Nephron (organoid): ENCODE measurements around the gene MLEC.

Experiments
- H3K27ac Mint-ChIP-seq, 3 experiments: 2 replicates each; pipeline ENCODE4 v1.8.0; 2020; ENCODE audit warnings: mixed read lengths in 3 of 3, mild to moderate bottlenecking in 2 of 3, moderate library complexity in 1 of 3
- H3K27me3 Mint-ChIP-seq: 2 replicates; pipeline ENCODE4 v1.8.0; 2021; ENCODE audit warnings: low read depth, mild to moderate bottlenecking, moderate library complexity, mixed read lengths
- H3K36me3 Mint-ChIP-seq: 2 replicates; pipeline ENCODE4 v1.8.0; 2020; ENCODE audit warnings: low read depth, mixed read lengths
- H3K4me1 Mint-ChIP-seq: 2 replicates; pipeline ENCODE4 v1.8.0; 2020; ENCODE audit warnings: mixed read lengths
- H3K4me3 Mint-ChIP-seq, 3 experiments: 2 replicates each; pipeline ENCODE4 v1.8.0; 2020; ENCODE audit warnings: mild to moderate bottlenecking in 3 of 3, mixed read lengths in 3 of 3, moderate library complexity in 2 of 3
- H3K9me3 Mint-ChIP-seq: 2 replicates; pipeline ENCODE4 v1.8.0; 2020; ENCODE audit warnings: mixed read lengths
- CTCF ChIP-seq, 3 experiments: fragments of 200-600 bp; sonication (generic); IDR thresholded peaks; one replicate each; pipeline ENCODE4 v1.5.0; 2021; ENCODE audit warnings: antibody characterized with exemption in 3 of 3; ENCODE audit not compliant: unreplicated experiment in 3 of 3

MLEC gene

DNA sequence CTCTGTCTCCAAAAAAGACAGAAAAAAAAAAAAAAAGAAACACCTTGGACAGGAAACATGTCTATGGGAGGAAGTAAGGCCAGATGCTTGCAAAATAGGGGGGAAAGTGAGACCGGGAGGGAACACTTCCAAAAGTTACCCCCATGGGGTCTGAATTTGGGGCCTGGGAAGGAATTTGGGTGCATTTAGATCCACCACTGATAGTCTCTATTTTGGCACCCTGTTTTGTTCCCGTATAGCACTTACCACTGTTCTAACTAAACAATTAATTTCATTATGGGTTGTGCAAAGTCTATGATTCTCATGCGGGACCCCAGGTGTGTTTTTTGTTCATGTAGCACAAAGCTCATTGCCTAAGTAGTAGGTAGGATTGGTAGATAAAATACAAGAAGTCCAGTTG, 1.4 kb upstream of the MLEC start:
- peak overlapping the region in 2 of 3 experiments; percentile 70 to 98 for H3K27ac Mint-ChIP-seq
- no peaks in the 10 kb centered on the region for H3K36me3 Mint-ChIP-seq
- TF ChIP-seq CTCF (IDR thresholded peaks at IDR 0.05; ENCODE audit: unreplicated experiment in 3 of 3), result no peak
- H3K27me3 Mint-ChIP-seq, result no peaks in the 10 kb centered on the region
- peak overlapping the region; percentile 92 to 96 (median 95) for H3K4me3 Mint-ChIP-seq
- peaks cover 29% of the 10 kb centered on the region for H3K4me1 Mint-ChIP-seq
- H3K9me3 Mint-ChIP-seq, result no peaks in the 10 kb centered on the region

DNA sequence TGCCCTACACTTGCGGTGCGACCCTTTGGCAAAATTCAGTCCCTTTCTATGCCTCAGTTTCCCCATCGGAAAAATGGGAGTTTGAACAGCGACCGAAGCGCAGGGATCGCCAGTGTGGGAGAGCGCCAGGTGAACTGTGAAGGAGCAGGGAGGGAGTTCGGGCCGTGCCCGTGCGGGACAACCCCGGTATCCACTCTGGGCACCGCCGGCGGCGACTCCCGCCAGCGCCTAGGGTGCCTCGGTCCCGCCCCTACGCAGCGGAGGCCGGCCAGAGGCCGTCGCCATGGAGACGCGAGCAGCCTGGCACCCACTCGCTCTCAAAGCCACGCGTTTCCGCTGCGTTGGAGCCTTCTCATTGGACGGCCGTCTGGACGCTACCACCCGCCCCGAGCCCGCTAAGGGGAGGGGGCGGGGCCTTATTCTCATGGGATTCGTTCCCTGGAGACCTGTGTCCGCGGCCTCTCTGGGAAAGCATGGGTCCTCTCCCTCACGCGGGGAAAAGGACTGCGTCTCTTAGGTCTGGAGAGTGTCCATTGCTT, 729 bp upstream of the MLEC start:
- Mint-ChIP-seq H3K4me1 (peaks cover 34% of the 10 kb centered on the region), H3K4me3 (peak overlapping the region; percentile 92 to 96 (median 95)), H3K27me3 (no peaks in the 10 kb centered on the region), H3K27ac (peak overlapping the region; percentile 93 to 98 (median 98)), H3K36me3 (no peaks in the 10 kb centered on the region), H3K9me3 (no peaks in the 10 kb centered on the region)
- no peak for TF ChIP-seq CTCF (IDR thresholded peaks at IDR 0.05; ENCODE audit: unreplicated experiment in 3 of 3)

DNA sequence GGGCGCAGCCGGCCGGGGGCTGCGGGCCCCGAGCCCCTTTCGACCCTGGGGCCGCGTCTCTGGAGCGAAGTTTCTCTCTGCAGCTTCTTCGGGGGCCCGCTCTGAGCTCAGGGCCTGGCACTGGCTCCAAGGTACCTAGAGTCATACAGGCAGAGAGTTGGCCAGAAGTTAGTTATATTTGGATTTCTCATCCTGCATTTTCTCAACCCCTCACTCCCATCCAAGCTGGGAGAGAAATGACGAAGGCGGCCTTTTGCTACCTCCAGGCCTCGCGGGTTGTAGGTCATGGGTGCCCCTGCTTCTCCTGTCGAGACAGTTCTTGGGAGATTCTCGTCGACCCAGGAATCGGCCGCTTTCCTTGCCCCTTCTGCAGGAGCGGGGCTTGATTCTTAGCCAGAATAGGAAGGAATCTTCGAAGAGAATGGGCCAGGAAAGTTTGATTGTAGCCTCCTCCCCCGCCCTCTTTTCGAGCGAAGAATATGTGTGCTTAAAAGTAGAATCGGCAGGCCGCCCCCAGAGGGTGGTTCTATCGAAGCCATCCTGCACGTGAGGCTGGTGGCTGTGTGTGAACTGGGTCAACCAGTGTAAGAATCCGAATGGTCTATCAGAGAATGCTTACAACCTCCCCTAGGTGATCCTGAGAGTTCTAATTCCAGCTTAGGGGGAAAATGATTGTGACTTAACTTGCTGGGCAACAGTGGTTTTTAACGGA, 785 bp downstream of the MLEC start:
- no peak for TF ChIP-seq CTCF (IDR thresholded peaks at IDR 0.05; ENCODE audit: unreplicated experiment in 3 of 3)
- Mint-ChIP-seq H3K9me3 (no peaks in the 10 kb centered on the region), H3K4me1 (peaks cover 47% of the 10 kb centered on the region), H3K27ac (peak overlapping the region; percentile 69 to 88 (median 80)), H3K4me3 (peak overlapping the region; percentile 88 to 97 (median 92)), H3K36me3 (peaks cover 5% of the 10 kb centered on the region), H3K27me3 (no peaks in the 10 kb centered on the region)

- H3K4me3 Mint-ChIP-seq, result peak overlapping the region; percentile 88 to 97 (median 92)
- H3K27me3 Mint-ChIP-seq, result no peaks in the 10 kb centered on the region
- TF ChIP-seq CTCF (IDR thresholded peaks at IDR 0.05; ENCODE audit: unreplicated experiment in 3 of 3), result no peak
- H3K27ac Mint-ChIP-seq, result peak overlapping the region; percentile 69 to 88 (median 80)
- H3K4me1 Mint-ChIP-seq, result peaks cover 56% of the 10 kb centered on the region
- H3K36me3 Mint-ChIP-seq, result peaks cover 12% of the 10 kb centered on the region
- no peaks in the 10 kb centered on the region for H3K9me3 Mint-ChIP-seq
Measured at GRCh38 chr12:120688527-120689071, 1.6 kb downstream of the MLEC start.

- Mint-ChIP-seq H3K27me3 (no peaks in the 10 kb centered on the region), H3K4me1 (peaks cover 60% of the 10 kb centered on the region), H3K9me3 (no peaks in the 10 kb centered on the region), H3K27ac (peak overlapping the region; percentile 69 to 88 (median 80)), H3K4me3 (peak overlapping the region; percentile 88 to 97 (median 92)), H3K36me3 (peaks cover 21% of the 10 kb centered on the region)
- no peak for TF ChIP-seq CTCF (IDR thresholded peaks at IDR 0.05; ENCODE audit: unreplicated experiment in 3 of 3)
Measured at GRCh38 chr12:120689397-120690082, 2.6 kb downstream of the MLEC start.
